HepG2 (cell line): ENCODE measurements around the gene NDUFB11. TPM values are rescaled to one million over a fixed set of nuclear protein-coding genes. Genes with fewer than 3 reads are reported as not detected.

ENCODE experiments used
- GATAD1 ChIP-seq: IDR thresholded peaks from 2 replicates; pipeline ENCODE4 v1.6.1; 2016; ENCODE audit warnings: missing genetic modification reagents, missing compliant biosample characterization
- KDM4B ChIP-seq: sonication (generic); formaldehyde crosslinking; IDR thresholded peaks from 2 replicates; pipeline ENCODE4 v1.4.0; 2020; ENCODE audit warnings: missing genetic modification reagents
- KMT2A ChIP-seq: sonication (generic); formaldehyde crosslinking; IDR thresholded peaks from 2 replicates; pipeline ENCODE4 v1.4.0; 2020; ENCODE audit warnings: missing genetic modification reagents
- MZF1 ChIP-seq: sonication (generic); formaldehyde crosslinking; IDR thresholded peaks from 2 replicates; pipeline ENCODE4 v1.8.1; 2023; ENCODE audit warnings: mild to moderate bottlenecking, missing genetic modification reagents, borderline replicate concordance
- NR2C2 ChIP-seq: sonication (generic); formaldehyde crosslinking; IDR thresholded peaks from 2 replicates; pipeline ENCODE4 v1.4.0; 2020; ENCODE audit warnings: missing genetic modification reagents, mild to moderate bottlenecking, moderate library complexity, borderline replicate concordance
- PPARG ChIP-seq: conservative IDR thresholded peaks from 2 replicates; pipeline ENCODE4 v1.6.1; 2016; ENCODE audit warnings: missing biosample characterization, missing genetic modification reagents
- RELA ChIP-seq: sonication (generic); formaldehyde crosslinking; IDR thresholded peaks from 2 replicates; pipeline ENCODE4 v1.4.0; 2020; ENCODE audit warnings: missing genetic modification reagents
- SCMH1 ChIP-seq: sonication (generic); formaldehyde crosslinking; IDR thresholded peaks from 2 replicates; pipeline ENCODE4 v1.9.0; 2021; ENCODE audit warnings: missing genetic modification reagents, mild to moderate bottlenecking, borderline replicate concordance
- SMAD9 ChIP-seq: sonication (generic); formaldehyde crosslinking; IDR thresholded peaks from 2 replicates; pipeline ENCODE4 v1.5.1; 2020; ENCODE audit warnings: mild to moderate bottlenecking, missing genetic modification reagents
- SRF ChIP-seq: IDR thresholded peaks from 2 replicates; pipeline ENCODE4 v1.6.1; 2011; ENCODE audit warnings: mild to moderate bottlenecking, low read depth, low read length, moderate library complexity
- TCF7 ChIP-seq: sonication (generic); IDR thresholded peaks from 2 replicates; pipeline ENCODE4 v1.6.1; 2016; ENCODE audit warnings: antibody characterized with exemption, low read depth
- TSC22D2 ChIP-seq: sonication (generic); formaldehyde crosslinking; IDR thresholded peaks from 2 replicates; pipeline ENCODE4 v1.5.1; 2020; ENCODE audit warnings: missing genetic modification reagents, mild to moderate bottlenecking, borderline replicate concordance
- ZEB1 ChIP-seq: IDR thresholded peaks from 2 replicates; pipeline ENCODE4 v1.6.1; 2012; ENCODE audit warnings: mild to moderate bottlenecking, low read depth, inconsistent platforms; ENCODE audit not compliant: insufficient replicate concordance
- ZNF143 ChIP-seq: sonication (generic); formaldehyde crosslinking; IDR thresholded peaks from 2 replicates; pipeline ENCODE4 v1.4.0; 2020; ENCODE audit warnings: missing genetic modification reagents
- ZNF34 ChIP-seq: sonication (generic); formaldehyde crosslinking; IDR thresholded peaks from 2 replicates; pipeline ENCODE4 v1.4.0; 2020; ENCODE audit warnings: mild to moderate bottlenecking, missing genetic modification reagents, borderline replicate concordance
- ZNF460 ChIP-seq: sonication (generic); formaldehyde crosslinking; IDR thresholded peaks from 2 replicates; pipeline ENCODE4 v1.5.1; 2020; ENCODE audit warnings: missing genetic modification reagents, mild to moderate bottlenecking, borderline replicate concordance
- ZNF670 ChIP-seq: sonication (generic); formaldehyde crosslinking; IDR thresholded peaks from 2 replicates; pipeline ENCODE4 v1.8.0; 2022; ENCODE audit warnings: mild to moderate bottlenecking, missing genetic modification reagents, borderline replicate concordance
- ZNF746 ChIP-seq: sonication (generic); formaldehyde crosslinking; IDR thresholded peaks from 2 replicates; pipeline ENCODE4 v1.8.0; 2022; ENCODE audit warnings: mild to moderate bottlenecking, missing genetic modification reagents
- ZNF790 ChIP-seq: sonication (generic); formaldehyde crosslinking; IDR thresholded peaks from 2 replicates; pipeline ENCODE4 v1.8.0; 2022; ENCODE audit warnings: missing genetic modification reagents, mild to moderate bottlenecking, borderline replicate concordance
- ZNF879 ChIP-seq: sonication (generic); formaldehyde crosslinking; IDR thresholded peaks from 2 replicates; pipeline ENCODE4 v1.8.1; 2023; ENCODE audit warnings: missing genetic modification reagents
- polyA plus RNA-seq, 8 experiments: library from polyadenylated mRNA; depleted of rRNA in 3 of 8; stranded (reverse) in 7 of 8; unstranded in 1 of 8; fragments of >200 nt; fragmentation: Illumina TruSeq in 4 of 8; extraction: Trizol in 4 of 8; gene quantifications; 2 replicates each; pipeline versions ENCODE4 v1.2.1 to v1.2.3, GENCODE V29; 2011 to 2016; ENCODE audit warnings: low read depth in 4 of 8, missing spikeins in 1 of 8, mixed read lengths in 1 of 8; ENCODE audit not compliant: insufficient read depth in 1 of 8
- total RNA-seq, 5 experiments: library from RNA; depleted of rRNA; stranded (reverse); fragments of >200 nt; fragmentation: Illumina TruSeq; extraction: Trizol; gene quantifications; 2 replicates each; pipeline ENCODE4 v1.2.3, GENCODE V29; 2016; ENCODE audit warnings: low read depth in 1 of 5
- TF ChIP-seq, protein P1 (sequence below): sonication (generic); formaldehyde crosslinking; IDR thresholded peaks from 2 replicates; pipeline ENCODE4 v1.4.0; 2020; ENCODE audit warnings: mild to moderate bottlenecking, missing genetic modification reagents
- TF ChIP-seq, protein P2 (sequence below), 2 experiments: IDR thresholded peaks; 2 replicates each; pipeline ENCODE4 v1.6.1; 2011 to 2012; ENCODE audit warnings: low read length in 2 of 2, borderline replicate concordance in 1 of 2, low read depth in 1 of 2, mild to moderate bottlenecking in 1 of 2, moderate library complexity in 1 of 2
- TF ChIP-seq, protein P3 (sequence below): sonication (generic); formaldehyde crosslinking; IDR thresholded peaks from 2 replicates; pipeline ENCODE4 v1.5.1; 2020; ENCODE audit warnings: mild to moderate bottlenecking, moderate library complexity, missing genetic modification reagents

NDUFB11 gene
- total and polyA plus RNA-seq, 2 of the 13 experiments (the other 11 are each of a cell fraction or from before 2014, with no cell fraction given): 46.6 to 100 TPM

DNA sequence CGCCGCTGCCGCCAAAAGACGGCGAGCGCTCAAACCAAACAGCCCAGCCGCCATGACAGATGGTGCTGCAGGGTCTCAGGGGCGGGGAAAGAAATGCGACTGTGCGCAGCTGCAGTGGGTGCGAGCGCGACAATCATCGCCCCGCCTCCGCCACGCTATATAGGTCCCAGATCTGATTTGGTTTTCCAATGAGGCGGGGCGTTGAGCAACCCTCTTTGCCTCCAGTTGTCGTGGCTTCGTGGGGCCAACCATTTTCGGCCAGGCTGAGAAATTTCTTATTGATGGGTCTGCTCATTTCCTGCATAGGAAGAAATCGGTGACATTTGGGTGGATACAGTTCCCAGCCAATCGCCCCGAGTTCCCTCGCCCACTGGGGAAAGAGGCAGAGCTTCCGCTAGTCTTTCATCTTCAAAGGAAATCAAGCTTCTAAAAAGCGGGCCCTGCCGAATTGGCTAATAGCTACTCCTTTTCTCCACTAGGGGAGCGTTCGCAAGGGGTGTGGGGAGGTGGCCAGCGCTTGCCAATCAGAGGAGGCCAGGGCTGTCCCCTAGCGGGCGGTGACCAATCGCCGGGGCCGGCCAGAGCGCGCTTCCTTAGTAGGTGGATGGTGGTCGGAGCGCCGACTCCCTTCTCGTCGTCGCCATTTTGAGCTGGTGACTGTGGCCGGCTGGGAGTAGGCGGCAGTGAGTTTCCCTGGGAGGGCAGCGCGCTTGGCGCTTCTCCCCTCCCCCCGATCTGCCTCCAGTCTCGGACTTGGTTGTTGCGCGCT, at the start of gene NDUFB11, which contains the start of gene RBM10 (continued):
- TF ChIP-seq, protein P1, sequence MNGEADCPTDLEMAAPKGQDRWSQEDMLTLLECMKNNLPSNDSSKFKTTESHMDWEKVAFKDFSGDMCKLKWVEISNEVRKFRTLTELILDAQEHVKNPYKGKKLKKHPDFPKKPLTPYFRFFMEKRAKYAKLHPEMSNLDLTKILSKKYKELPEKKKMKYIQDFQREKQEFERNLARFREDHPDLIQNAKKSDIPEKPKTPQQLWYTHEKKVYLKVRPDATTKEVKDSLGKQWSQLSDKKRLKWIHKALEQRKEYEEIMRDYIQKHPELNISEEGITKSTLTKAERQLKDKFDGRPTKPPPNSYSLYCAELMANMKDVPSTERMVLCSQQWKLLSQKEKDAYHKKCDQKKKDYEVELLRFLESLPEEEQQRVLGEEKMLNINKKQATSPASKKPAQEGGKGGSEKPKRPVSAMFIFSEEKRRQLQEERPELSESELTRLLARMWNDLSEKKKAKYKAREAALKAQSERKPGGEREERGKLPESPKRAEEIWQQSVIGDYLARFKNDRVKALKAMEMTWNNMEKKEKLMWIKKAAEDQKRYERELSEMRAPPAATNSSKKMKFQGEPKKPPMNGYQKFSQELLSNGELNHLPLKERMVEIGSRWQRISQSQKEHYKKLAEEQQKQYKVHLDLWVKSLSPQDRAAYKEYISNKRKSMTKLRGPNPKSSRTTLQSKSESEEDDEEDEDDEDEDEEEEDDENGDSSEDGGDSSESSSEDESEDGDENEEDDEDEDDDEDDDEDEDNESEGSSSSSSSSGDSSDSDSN (CRISPR knock-in tag): peak; percentile 34
- TF ChIP-seq SMAD9 (CRISPR knock-in tag) (no peak), KDM4B (CRISPR knock-in tag) (0 out of 2 replicates have a peak, but pooled peaks have one; percentile 26), NR2C2 (no peak), SCMH1 (CRISPR knock-in tag) (no peak), ZNF143 (CRISPR knock-in tag) (no peak), TCF7 (peak; percentile 41; the same call in 1 of the 2 replicates), ZEB1 (no peak), ZNF34 (CRISPR knock-in tag) (no peak), ZNF670 (CRISPR knock-in tag) (no peak), ZNF790 (CRISPR knock-in tag) (no peak), GATAD1 (CRISPR knock-in tag) (0 out of 2 replicates have a peak, but pooled peaks have one; percentile 32), KMT2A (no peak; the same call in 1 of the 2 replicates), RELA (CRISPR knock-in tag) (no peak), MZF1 (CRISPR knock-in tag) (no peak), ZNF879 (CRISPR knock-in tag) (0 out of 2 replicates have a peak, but pooled peaks have one; percentile 61), SRF (no peak), TSC22D2 (peak; percentile 60; the same call in 1 of the 2 replicates), PPARG (CRISPR knock-in tag) (no peak), ZNF746 (CRISPR knock-in tag) (no peak), ZNF460 (no peak)
- TF ChIP-seq, protein P2, sequence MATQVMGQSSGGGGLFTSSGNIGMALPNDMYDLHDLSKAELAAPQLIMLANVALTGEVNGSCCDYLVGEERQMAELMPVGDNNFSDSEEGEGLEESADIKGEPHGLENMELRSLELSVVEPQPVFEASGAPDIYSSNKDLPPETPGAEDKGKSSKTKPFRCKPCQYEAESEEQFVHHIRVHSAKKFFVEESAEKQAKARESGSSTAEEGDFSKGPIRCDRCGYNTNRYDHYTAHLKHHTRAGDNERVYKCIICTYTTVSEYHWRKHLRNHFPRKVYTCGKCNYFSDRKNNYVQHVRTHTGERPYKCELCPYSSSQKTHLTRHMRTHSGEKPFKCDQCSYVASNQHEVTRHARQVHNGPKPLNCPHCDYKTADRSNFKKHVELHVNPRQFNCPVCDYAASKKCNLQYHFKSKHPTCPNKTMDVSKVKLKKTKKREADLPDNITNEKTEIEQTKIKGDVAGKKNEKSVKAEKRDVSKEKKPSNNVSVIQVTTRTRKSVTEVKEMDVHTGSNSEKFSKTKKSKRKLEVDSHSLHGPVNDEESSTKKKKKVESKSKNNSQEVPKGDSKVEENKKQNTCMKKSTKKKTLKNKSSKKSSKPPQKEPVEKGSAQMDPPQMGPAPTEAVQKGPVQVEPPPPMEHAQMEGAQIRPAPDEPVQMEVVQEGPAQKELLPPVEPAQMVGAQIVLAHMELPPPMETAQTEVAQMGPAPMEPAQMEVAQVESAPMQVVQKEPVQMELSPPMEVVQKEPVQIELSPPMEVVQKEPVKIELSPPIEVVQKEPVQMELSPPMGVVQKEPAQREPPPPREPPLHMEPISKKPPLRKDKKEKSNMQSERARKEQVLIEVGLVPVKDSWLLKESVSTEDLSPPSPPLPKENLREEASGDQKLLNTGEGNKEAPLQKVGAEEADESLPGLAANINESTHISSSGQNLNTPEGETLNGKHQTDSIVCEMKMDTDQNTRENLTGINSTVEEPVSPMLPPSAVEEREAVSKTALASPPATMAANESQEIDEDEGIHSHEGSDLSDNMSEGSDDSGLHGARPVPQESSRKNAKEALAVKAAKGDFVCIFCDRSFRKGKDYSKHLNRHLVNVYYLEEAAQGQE (IDR thresholded peaks at IDR 0.05; ENCODE audit: borderline replicate concordance in 1 of 2, low read depth in 1 of 2, low read length in 2 of 2): peak in 1 of 2 experiments; percentile 29; a peak in 1 of 4 replicates
- TF ChIP-seq, protein P3, sequence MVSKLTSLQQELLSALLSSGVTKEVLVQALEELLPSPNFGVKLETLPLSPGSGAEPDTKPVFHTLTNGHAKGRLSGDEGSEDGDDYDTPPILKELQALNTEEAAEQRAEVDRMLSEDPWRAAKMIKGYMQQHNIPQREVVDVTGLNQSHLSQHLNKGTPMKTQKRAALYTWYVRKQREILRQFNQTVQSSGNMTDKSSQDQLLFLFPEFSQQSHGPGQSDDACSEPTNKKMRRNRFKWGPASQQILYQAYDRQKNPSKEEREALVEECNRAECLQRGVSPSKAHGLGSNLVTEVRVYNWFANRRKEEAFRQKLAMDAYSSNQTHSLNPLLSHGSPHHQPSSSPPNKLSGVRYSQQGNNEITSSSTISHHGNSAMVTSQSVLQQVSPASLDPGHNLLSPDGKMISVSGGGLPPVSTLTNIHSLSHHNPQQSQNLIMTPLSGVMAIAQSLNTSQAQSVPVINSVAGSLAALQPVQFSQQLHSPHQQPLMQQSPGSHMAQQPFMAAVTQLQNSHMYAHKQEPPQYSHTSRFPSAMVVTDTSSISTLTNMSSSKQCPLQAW: no peak
